HG03571 (cell line): ENCODE data around the gene PLK3.

Source experiments
- ATAC-seq: cut with Tn5 transposase; IDR thresholded peaks from one replicate; pipeline ENCODE4 v1.9.1; 2021; ENCODE audit not compliant: unreplicated experiment

Gene PLK3

GRCh38 chr1:44853201-44853600, 53.0 kb downstream of the PLK3 start:
- no peak for ATAC-seq

- no peak for ATAC-seq
These were observed 54.8 kb downstream of the PLK3 start for GRCh38 chr1:44854970-44855369.
